Peyer's patch (tissue), 4 donors: Measurements from ENCODE around the gene SLC30A5.

Experiments
- CTCF ChIP-seq, 6 experiments: fragments of 450-650 bp in 4 of 6; fragments of 200-600 bp in 2 of 6; sonication (generic) in 1 of 6; IDR thresholded peaks; one replicate each; pipeline ENCODE4 v1.5.1; 2017 to 2019; ENCODE audit warnings: antibody characterized with exemption in 6 of 6, mild to moderate bottlenecking in 3 of 6, moderate library complexity in 1 of 6
- POLR2A ChIP-seq, 2 donors: fragments of 450-650 bp; IDR thresholded peaks; one replicate each; pipeline ENCODE4 v1.5.1; 2017; ENCODE audit warnings: antibody characterized with exemption in 2 of 2, mild to moderate bottlenecking in 2 of 2, moderate library complexity in 2 of 2

DNA sequence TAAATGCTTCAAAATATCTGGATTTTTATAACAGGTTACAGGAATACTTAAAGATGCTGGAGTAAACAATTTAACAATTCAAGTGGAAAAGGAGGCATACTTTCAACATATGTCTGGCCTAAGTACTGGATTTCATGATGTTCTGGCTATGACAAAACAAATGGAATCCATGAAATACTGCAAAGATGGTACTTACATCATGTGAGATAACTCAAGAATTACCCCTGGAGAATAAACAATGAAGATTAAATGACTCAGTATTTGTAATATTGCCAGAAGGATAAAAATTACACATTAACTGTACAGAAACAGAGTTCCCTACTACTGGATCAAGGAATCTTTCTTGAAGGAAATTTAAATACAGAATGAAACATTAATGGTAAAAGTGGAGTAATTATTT is 35.6 kb downstream of the SLC30A5 start:
- TF ChIP-seq CTCF (IDR thresholded peaks at IDR 0.05) (no peak), POLR2A (IDR thresholded peaks at IDR 0.05) (no peak)
